ENCODE data around the gene CYP4F3. TPM values are rescaled to one million over a fixed set of nuclear protein-coding genes. Genes with fewer than 3 reads are reported as not detected.
"Not testable (repeated sequence)": the region's sequence is repeated elsewhere in the genome, so short reads cannot be mapped to it uniquely, and the experiment has no call there.

Gene CYP4F3
- total RNA-seq, 1 donor from 2014 or later: 0.56 TPM

DNA sequence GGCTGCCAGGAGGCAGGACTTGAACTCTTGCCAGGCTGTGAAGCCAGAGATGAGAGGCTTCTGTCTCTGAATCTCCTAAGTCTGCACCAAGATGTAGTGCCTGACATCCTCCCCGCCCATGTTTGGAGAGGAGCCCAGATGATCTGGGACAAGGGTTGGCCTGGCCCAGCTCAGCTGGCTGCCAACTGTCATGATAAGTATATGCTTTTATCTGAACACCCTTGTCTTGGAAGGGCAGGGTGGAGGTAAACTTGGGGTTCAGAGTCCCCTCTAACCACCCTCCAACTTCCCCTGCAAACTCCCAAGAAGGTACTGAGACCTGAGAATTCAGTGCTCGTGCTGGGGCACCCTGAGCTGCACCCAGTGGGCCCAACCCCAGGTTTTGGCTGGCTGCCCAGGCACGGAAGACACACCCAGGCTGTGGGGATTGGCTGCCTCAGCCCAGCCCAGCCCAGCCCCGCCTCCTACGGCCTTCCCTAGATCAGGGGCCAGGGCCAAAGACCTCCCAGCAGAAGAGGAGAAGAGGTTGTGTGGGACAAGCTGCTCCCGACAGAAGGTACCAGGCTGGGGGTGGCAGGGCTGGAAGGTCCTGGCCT is 32.0 kb downstream of the CYP4F3 start, which contains the start of gene CYP4F12:
CYP4F12 (plus strand) TSS at position 508 of the 596 bp plus-strand sequence. CDS start 443 bp downstream, outside the sequence.
- Mint-ChIP-seq H3K9me3 (no peaks in the 10 kb centered on the region), H3K4me1 (ENCODE audit: unreplicated experiment) (no peaks in the 10 kb centered on the region), H3K4me3 (no peak within 1 kb of the TSS), H3K27me3 (no peaks in the 10 kb centered on the region), H3K36me3 (no peaks in the 10 kb centered on the region), H3K27ac (no peak within 1 kb of the TSS)
- DNase-seq (ENCODE audit: extremely low spot score, unreplicated experiment): no peak
- TF ChIP-seq, protein P1, sequence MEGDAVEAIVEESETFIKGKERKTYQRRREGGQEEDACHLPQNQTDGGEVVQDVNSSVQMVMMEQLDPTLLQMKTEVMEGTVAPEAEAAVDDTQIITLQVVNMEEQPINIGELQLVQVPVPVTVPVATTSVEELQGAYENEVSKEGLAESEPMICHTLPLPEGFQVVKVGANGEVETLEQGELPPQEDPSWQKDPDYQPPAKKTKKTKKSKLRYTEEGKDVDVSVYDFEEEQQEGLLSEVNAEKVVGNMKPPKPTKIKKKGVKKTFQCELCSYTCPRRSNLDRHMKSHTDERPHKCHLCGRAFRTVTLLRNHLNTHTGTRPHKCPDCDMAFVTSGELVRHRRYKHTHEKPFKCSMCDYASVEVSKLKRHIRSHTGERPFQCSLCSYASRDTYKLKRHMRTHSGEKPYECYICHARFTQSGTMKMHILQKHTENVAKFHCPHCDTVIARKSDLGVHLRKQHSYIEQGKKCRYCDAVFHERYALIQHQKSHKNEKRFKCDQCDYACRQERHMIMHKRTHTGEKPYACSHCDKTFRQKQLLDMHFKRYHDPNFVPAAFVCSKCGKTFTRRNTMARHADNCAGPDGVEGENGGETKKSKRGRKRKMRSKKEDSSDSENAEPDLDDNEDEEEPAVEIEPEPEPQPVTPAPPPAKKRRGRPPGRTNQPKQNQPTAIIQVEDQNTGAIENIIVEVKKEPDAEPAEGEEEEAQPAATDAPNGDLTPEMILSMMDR (conservative IDR thresholded peaks at IDR 0.05): no peak

DNA sequence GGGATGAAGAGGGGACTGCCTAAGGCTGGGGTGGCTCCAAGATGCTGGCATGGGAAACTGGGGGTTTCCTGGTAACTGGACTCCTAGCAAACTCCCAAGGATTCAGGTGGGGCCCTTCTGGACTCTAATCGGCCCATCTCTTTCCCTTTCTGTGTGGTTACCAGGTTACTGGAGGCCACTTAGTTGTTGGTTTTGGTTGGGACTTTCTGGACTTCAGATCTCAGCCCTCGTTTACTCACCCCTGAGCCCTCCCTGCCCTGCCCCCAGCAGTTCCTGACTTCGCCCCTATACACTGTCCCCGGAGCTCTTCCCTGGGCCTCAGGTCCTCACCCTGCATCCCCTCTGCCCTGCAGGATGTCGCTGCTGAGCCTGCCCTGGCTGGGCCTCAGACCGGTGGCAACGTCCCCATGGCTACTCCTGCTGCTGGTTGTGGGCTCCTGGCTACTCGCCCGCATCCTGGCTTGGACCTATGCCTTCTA is 32.5 kb downstream of the CYP4F3 start:
- Mint-ChIP-seq H3K4me1 (ENCODE audit: unreplicated experiment) (no peaks in the 10 kb centered on the region), H3K4me3 (no peak overlapping the region), H3K27ac (no peak overlapping the region), H3K36me3 (no peaks in the 10 kb centered on the region), H3K27me3 (no peaks in the 10 kb centered on the region), H3K9me3 (peaks cover 4% of the 10 kb centered on the region)
- DNase-seq (ENCODE audit: extremely low spot score, unreplicated experiment): no peak
- TF ChIP-seq, protein P1 (conservative IDR thresholded peaks at IDR 0.05): no peak

DNA sequence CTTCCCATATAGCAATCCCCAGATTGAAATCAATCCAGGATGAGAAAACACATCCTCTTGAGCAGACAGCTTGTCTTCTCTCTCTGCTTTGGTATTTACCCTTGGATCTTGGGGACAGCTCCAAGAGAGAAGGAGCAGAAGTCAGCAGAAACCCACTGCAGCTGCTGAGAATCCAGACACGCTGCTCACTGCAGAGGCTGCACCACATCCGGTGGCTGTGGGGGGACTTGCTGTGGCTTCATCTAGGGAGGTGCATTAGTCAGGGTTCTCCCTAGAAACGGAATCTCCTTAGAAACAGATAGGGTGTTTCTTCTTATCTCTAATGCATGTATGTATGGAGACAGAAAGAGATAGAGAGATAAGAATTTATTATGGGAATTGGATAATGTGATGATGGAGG is 34.9 kb downstream of the CYP4F3 start:
- H3K4me3 Mint-ChIP-seq: no peak overlapping the region
- no peaks in the 10 kb centered on the region for H3K27me3 Mint-ChIP-seq
- H3K27ac Mint-ChIP-seq: no peak overlapping the region
- no peaks in the 10 kb centered on the region for H3K36me3 Mint-ChIP-seq
- H3K4me1 Mint-ChIP-seq (ENCODE audit: unreplicated experiment): no peaks in the 10 kb centered on the region
- peaks cover 9% of the 10 kb centered on the region for H3K9me3 Mint-ChIP-seq
- TF ChIP-seq, protein P1 (conservative IDR thresholded peaks at IDR 0.05): no peak
- no peak for DNase-seq (ENCODE audit: extremely low spot score, unreplicated experiment)

DNA sequence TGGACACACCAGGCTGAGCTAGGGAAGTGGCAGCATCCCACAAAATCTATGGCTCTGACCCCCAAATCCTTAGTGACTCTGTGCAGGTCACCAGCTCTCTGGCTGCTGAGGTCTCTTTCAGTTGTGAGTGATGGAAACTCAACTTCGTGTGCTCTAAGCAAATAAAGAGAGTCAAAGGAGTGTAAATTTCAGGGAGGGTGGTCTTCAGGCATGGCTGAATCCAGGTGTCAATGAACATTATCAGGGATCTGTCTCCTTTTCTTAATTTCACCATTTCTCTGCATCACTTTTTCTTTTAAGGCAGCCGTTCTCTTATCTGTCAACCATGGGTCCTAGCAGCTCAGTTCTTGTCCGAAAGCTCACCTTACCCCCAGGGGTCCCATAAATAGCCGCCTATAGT is 38.4 kb downstream of the CYP4F3 start:
- DNase-seq (ENCODE audit: extremely low spot score, unreplicated experiment): no peak
- no peaks in the 10 kb centered on the region for H3K36me3 Mint-ChIP-seq
- TF ChIP-seq, protein P1 (conservative IDR thresholded peaks at IDR 0.05): no peak
- no peak overlapping the region for H3K27ac Mint-ChIP-seq
- H3K27me3 Mint-ChIP-seq: no peaks in the 10 kb centered on the region
- H3K4me1 Mint-ChIP-seq (ENCODE audit: unreplicated experiment): no peaks in the 10 kb centered on the region
- no peak overlapping the region for H3K4me3 Mint-ChIP-seq
- peaks cover 9% of the 10 kb centered on the region for H3K9me3 Mint-ChIP-seq

DNA sequence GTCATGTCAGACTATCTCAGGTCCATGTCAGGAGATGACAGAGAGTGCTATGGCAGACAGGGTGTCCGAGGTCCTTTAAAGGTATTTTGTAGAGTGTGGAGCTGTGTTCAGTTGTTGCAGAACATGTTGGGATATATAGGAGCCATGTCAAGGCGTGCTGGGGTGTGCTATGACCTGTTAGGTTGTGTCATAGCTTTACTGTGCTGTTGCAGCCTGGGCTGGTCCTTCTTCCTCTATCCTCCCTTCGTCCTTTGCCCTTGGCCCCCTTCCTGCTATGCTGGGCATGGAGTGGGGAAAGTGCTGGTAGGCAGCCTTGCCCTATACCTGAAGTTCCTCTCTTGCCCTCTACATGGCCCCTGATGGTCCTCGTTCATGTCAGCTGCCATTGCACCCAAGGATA is 39.2 kb downstream of the CYP4F3 start:
- not testable (repeated sequence) for H3K9me3 Mint-ChIP-seq; H3K27ac Mint-ChIP-seq; H3K4me1 Mint-ChIP-seq (ENCODE audit: unreplicated experiment); H3K4me3 Mint-ChIP-seq; H3K36me3 Mint-ChIP-seq; H3K27me3 Mint-ChIP-seq; DNase-seq (ENCODE audit: extremely low spot score, unreplicated experiment)

DNA sequence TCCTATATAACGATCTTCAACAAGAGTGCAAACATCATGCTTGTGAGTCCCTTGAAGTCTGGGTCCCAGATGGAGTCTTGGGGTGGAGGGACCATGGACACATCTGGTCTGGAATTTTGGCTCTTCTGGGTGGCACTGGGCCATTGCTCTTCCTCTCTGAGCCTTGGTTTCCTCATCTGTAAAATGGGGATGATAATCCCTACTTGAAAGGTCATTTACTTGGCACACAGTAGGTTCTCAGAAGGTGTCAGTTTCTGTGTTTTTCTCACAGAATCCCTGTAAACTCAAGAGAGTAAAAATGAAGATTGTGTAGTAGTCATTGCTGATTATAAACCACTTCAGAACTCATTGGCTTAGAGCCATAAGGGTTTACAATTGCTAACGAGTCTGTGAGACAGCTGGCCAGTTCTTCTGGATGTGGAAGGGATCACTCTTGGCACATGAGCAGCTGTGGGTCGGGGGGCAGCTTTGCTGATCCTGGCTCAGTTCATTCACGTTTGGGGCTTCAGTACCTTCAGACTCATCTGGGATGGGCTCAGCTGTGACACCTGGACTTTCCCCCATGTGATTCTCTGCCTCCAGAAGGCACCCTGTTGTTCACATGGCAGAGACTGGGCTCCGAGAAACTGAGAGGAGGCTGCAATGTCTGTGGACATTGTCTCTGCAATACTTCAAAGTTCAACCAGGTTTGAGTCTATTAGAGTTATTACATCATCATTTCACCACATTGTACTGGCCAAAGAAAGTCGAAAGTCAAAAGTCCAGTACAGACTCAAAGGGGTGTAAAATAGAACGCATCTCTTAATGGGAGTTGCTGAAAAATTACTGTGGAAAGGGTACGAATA is 40.0 kb downstream of the CYP4F3 start:
- H3K9me3 Mint-ChIP-seq: peaks cover 9% of the 10 kb centered on the region
- H3K36me3 Mint-ChIP-seq: no peaks in the 10 kb centered on the region
- H3K4me3 Mint-ChIP-seq: no peak overlapping the region
- H3K27ac Mint-ChIP-seq: no peak overlapping the region
- H3K27me3 Mint-ChIP-seq: no peaks in the 10 kb centered on the region
- TF ChIP-seq, protein P1 (conservative IDR thresholded peaks at IDR 0.05): no peak
- no peaks in the 10 kb centered on the region for H3K4me1 Mint-ChIP-seq (ENCODE audit: unreplicated experiment)
- no peak for DNase-seq (ENCODE audit: extremely low spot score, unreplicated experiment)

Data from type B pancreatic cell (in vitro differentiated cells).